Upper lobe of left lung (tissue), 6 donors: ENCODE results near the gene PAX9. TPM values are rescaled to one million over a fixed set of nuclear protein-coding genes. Genes with fewer than 3 reads are reported as not detected.

Source experiments
- ATAC-seq, 2 donors: fragments of 200-7000 bp; cut with Tn5 transposase; one replicate each; pipeline ENCODE4 v1.9.1; 2022; ENCODE audit warnings: mild to moderate bottlenecking in 2 of 2, moderate library complexity in 2 of 2; ENCODE audit not compliant: low FRiP score in 2 of 2
- DNase-seq, 2 donors: peaks; one replicate each; pipeline ENCODE4 v3.0.0-alpha.2; 2019 to 2020
- H3K27ac ChIP-seq, 4 donors: fragments of 200-600 bp; sonication (generic); one replicate each; pipeline ENCODE4 v1.5.1; 2016 to 2019
- H3K27me3 ChIP-seq, 4 donors: fragments of 200-600 bp; sonication (generic); one replicate each; pipeline ENCODE4 v1.5.1; 2017 to 2019
- H3K36me3 ChIP-seq, 4 donors: fragments of 200-600 bp; sonication (generic); one replicate each; pipeline ENCODE4 v1.5.1; 2016 to 2019
- H3K4me1 ChIP-seq, 4 donors: fragments of 200-600 bp; sonication (generic); one replicate each; pipeline ENCODE4 v1.5.1; 2018 to 2019
- H3K4me3 ChIP-seq, 4 donors: fragments of 200-600 bp; sonication (generic); one replicate each; pipeline ENCODE4 v1.5.1; 2017 to 2019; ENCODE audit warnings: mild to moderate bottlenecking in 2 of 4, moderate library complexity in 1 of 4
- H3K9me3 ChIP-seq, 4 donors: fragments of 200-600 bp; sonication (generic); one replicate each; pipeline ENCODE4 v1.5.1; 2018 to 2019
- CTCF ChIP-seq, 6 experiments: fragments of 450-650 bp in 4 of 6; fragments of 200-600 bp in 2 of 6; sonication (generic) in 2 of 6; IDR thresholded peaks; one replicate each; pipeline ENCODE4 v1.5.1; 2016 to 2019; ENCODE audit warnings: antibody characterized with exemption in 6 of 6
- EP300 ChIP-seq, 4 donors: sonication (generic); formaldehyde crosslinking; IDR thresholded peaks; one replicate each; pipeline ENCODE4 v1.5.1; 2017; ENCODE audit warnings: antibody characterized with exemption in 4 of 4, control low read depth in 2 of 4
- POLR2A ChIP-seq, 4 donors: fragments of 450-650 bp; IDR thresholded peaks; one replicate each; pipeline ENCODE4 v1.5.1; 2016 to 2017; ENCODE audit warnings: antibody characterized with exemption in 4 of 4, mild to moderate bottlenecking in 2 of 4
- POLR2AphosphoS5 ChIP-seq, 2 donors: sonication (generic); formaldehyde crosslinking; IDR thresholded peaks; one replicate each; pipeline ENCODE4 v1.5.1; 2017; ENCODE audit warnings: antibody characterized with exemption in 2 of 2
- WGBS, 2 donors: methylation state at CpG; one replicate each; pipeline ENCODE4 v1.1.5; 2017 to 2018; 5-methylcytosine and 5-hydroxymethylcytosine counted together
- total RNA-seq, 6 donors: library from RNA; depleted of rRNA in 4 of 6; stranded (reverse); fragments of >200 nt in 4 of 6; gene quantifications; one replicate each; pipeline versions ENCODE4 v1.1.0 to v1.2.1, GENCODE V29; 2016 to 2021
- donor health status: DM: no; HTN: no; CAD: no; lungs with moderate emphysema.
- donor health status: DM: no; HTN: yes; CAD: no; lungs with severe emphysema.

PAX9 gene
- total RNA-seq, 6 donors from 2014 or later: 0.83 to 12.7 (median 4.7) TPM

- Histone ChIP-seq H3K4me3 (no peak overlapping the region), H3K36me3 (no peaks in the 10 kb centered on the region), H3K27me3 (peaks cover 0 to 60% (median 37%) of the 10 kb centered on the region in 4 donors), H3K4me1 (peaks cover 26 to 47% (median 46%) of the 10 kb centered on the region in 4 donors), H3K9me3 (no peaks in the 10 kb centered on the region), H3K27ac (no peak overlapping the region)
- no peak for DNase-seq
- TF ChIP-seq POLR2A (IDR thresholded peaks at IDR 0.05): no peak
- no peak for TF ChIP-seq POLR2AphosphoS5 (IDR thresholded peaks at IDR 0.05)
- no peak for TF ChIP-seq EP300 (IDR thresholded peaks at IDR 0.05)
- TF ChIP-seq CTCF (IDR thresholded peaks at IDR 0.05): no peak
- ATAC-seq: no peak
- 26% methylated on average over 13 to 15 of the region's 18 CpGs for WGBS, 2 donors
Measured at GRCh38 chr14:36665887-36666415, 4.3 kb downstream of the PAX9 start.

- Histone ChIP-seq H3K4me3 (no peak overlapping the region), H3K27me3 (peaks cover 0 to 54% (median 32%) of the 10 kb centered on the region in 4 donors), H3K36me3 (no peaks in the 10 kb centered on the region), H3K9me3 (no peaks in the 10 kb centered on the region), H3K27ac (no peak overlapping the region), H3K4me1 (peaks cover 26 to 41% (median 39%) of the 10 kb centered on the region in 4 donors)
- WGBS, 2 donors: 11 to 24% methylated on average over 23 to 36 of the region's 68 CpGs
- ATAC-seq: no peak
- no peak for TF ChIP-seq EP300 (IDR thresholded peaks at IDR 0.05)
- TF ChIP-seq POLR2A (IDR thresholded peaks at IDR 0.05): no peak
- TF ChIP-seq CTCF (IDR thresholded peaks at IDR 0.05): no peak
- no peak for TF ChIP-seq POLR2AphosphoS5 (IDR thresholded peaks at IDR 0.05)
- DNase-seq: peak in 1 of 2 donors; percentile 80
Measured at GRCh38 chr14:36666416-36667206, 5.0 kb downstream of the PAX9 start.

GRCh38 chr14:36667679-36668078, 6.0 kb downstream of the PAX9 start:
- H3K27me3 ChIP-seq: peaks cover 0 to 46% (median 24%) of the 10 kb centered on the region in 4 donors
- H3K27ac ChIP-seq: no peak overlapping the region
- 27 to 31% methylated on average over 4 of the region's 4 CpGs for WGBS, 2 donors
- peaks cover 15 to 30% (median 29%) of the 10 kb centered on the region in 4 donors for H3K4me1 ChIP-seq
- no peaks in the 10 kb centered on the region for H3K9me3 ChIP-seq
- no peaks in the 10 kb centered on the region for H3K36me3 ChIP-seq
- DNase-seq (no peak), ATAC-seq (no peak)
- H3K4me3 ChIP-seq: no peak overlapping the region
- no peak for TF ChIP-seq POLR2A (IDR thresholded peaks at IDR 0.05)
- no peak for TF ChIP-seq POLR2AphosphoS5 (IDR thresholded peaks at IDR 0.05)
- no peak for TF ChIP-seq CTCF (IDR thresholded peaks at IDR 0.05)
- no peak for TF ChIP-seq EP300 (IDR thresholded peaks at IDR 0.05)

DNA sequence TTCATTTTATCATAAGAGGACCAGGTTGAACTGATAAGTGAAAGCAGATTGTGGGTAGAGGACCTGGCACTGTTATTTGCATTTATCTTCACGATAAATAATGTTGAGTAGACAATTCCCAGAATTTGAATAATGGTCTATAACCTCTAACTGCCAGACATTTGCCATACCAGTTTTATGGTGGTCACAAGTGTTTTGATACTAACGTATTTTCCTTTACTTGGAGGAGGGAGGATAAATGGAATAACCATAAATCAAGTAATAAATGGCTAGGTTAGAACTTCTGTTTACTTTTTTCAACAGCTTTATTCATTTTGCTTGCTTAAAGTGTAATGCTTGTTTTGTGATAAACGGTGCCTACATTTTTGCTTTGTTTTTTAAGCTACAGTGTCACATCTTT, 9.5 kb downstream of the PAX9 start:
- ATAC-seq: no peak
- WGBS, 2 donors: 65 to 71% methylated on average over 3 of the region's 3 CpGs
- H3K27ac ChIP-seq: no peak overlapping the region
- DNase-seq: no peak
- H3K4me3 ChIP-seq: no peak overlapping the region
- H3K27me3 ChIP-seq: peaks cover 0 to 15% (median 8%) of the 10 kb centered on the region in 4 donors
- H3K36me3 ChIP-seq: no peaks in the 10 kb centered on the region
- H3K9me3 ChIP-seq: no peaks in the 10 kb centered on the region
- TF ChIP-seq POLR2A (IDR thresholded peaks at IDR 0.05) (no peak), CTCF (IDR thresholded peaks at IDR 0.05) (no peak), EP300 (IDR thresholded peaks at IDR 0.05) (no peak), POLR2AphosphoS5 (IDR thresholded peaks at IDR 0.05) (no peak)
- H3K4me1 ChIP-seq: peaks cover 7 to 10% (median 8%) of the 10 kb centered on the region in 4 donors
